OCI-LY1 (cell line): ENCODE measurements around the gene ACTG2.

Experiments
- CTCF ChIP-seq: fragments of 200-600 bp; sonication (generic), shearing (Covaris generic); IDR thresholded peaks from 2 replicates; pipeline ENCODE4 v1.5.1; 2017; ENCODE audit warnings: mild to moderate bottlenecking, antibody characterized with exemption, low read length, moderate library complexity, mixed read lengths
- EZH2 ChIP-seq: fragments of 200-600 bp; sonication (generic), shearing (Covaris generic); IDR thresholded peaks from 2 replicates; pipeline ENCODE4 v1.8.0; 2017; ENCODE audit warnings: borderline replicate concordance, mixed run types, mild to moderate bottlenecking, antibody characterized with exemption, low read length, moderate library complexity, mixed read lengths

GRCh38 chr2:73963385-73964120 is 70.7 kb downstream of the ACTG2 start:
- TF ChIP-seq CTCF (no peak), EZH2 (no peak)
